Endothelial cell of coronary artery (primary cell): Measurements from ENCODE around the gene NDUFB10. TPM values are rescaled to one million over a fixed set of nuclear protein-coding genes. Genes with fewer than 3 reads are reported as not detected.

Experiments used
- total RNA-seq: library from RNA; depleted of rRNA; stranded (reverse); fragments of >200 nt; gene quantifications from 2 replicates; pipeline ENCODE4 v1.2.3, GENCODE V29; 2014

NDUFB10 gene
- 149 and 206 TPM in 2 replicates for total RNA-seq

GRCh38 chr16:1959269-1960039 is at the start of gene NDUFB10:
TSS of gene NDUFB10 (plus strand) at chr16:1959538. CDS start at chr16:1959625, 87 bp downstream.

DNA sequence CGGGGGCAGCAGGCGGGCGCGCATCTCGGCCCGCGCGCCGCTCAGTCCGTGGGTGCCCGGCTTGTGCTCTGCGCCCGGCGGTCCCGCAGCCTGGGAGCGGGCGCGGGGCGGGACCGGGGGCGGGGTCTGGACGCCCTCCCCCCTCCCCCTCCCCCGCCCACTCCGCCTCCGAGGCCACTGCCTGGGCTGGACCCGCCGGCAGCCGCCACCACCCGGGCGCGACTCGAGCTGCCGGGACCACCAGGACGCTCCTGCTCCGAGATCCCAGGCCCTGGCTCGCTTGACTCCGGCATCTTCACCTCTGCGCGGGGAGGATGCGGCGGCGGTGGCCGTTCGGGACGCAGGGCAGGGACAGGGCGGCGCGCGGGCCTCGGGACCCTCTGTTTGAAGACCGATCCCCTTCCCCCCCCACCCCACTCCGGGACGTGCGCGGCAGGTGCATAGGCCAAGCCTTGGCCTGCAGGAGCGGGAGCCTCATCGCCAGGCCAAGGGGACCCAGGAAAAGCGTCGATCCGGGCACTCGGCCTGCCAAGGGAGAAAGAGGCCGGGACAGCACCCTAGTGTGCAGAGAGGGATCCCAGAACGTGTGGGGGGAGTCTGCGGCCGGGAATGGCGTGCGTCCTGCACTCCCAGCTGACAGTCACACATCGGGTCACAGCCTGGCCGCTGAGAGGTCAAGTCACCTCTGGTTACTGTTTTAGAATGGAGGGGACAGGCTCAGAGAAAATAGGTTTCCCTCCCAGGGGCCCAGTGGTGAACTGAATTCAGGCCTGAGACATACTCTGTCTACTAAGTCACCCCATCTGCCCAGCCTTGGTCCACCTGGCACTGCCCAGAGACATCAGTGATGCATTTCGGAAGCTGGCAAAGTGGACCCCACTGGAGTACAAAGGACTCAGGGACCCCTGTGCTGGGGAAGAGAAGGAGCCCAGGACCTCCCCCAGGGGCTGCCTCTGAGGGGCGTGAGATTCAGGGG is 40.7 kb upstream of the NDUFB10 start, which contains the start of gene HS3ST6:
HS3ST6 (minus strand) TSS at position 65 of the 976 bp plus-strand sequence. CDS start 92 bp downstream, outside the sequence.

DNA sequence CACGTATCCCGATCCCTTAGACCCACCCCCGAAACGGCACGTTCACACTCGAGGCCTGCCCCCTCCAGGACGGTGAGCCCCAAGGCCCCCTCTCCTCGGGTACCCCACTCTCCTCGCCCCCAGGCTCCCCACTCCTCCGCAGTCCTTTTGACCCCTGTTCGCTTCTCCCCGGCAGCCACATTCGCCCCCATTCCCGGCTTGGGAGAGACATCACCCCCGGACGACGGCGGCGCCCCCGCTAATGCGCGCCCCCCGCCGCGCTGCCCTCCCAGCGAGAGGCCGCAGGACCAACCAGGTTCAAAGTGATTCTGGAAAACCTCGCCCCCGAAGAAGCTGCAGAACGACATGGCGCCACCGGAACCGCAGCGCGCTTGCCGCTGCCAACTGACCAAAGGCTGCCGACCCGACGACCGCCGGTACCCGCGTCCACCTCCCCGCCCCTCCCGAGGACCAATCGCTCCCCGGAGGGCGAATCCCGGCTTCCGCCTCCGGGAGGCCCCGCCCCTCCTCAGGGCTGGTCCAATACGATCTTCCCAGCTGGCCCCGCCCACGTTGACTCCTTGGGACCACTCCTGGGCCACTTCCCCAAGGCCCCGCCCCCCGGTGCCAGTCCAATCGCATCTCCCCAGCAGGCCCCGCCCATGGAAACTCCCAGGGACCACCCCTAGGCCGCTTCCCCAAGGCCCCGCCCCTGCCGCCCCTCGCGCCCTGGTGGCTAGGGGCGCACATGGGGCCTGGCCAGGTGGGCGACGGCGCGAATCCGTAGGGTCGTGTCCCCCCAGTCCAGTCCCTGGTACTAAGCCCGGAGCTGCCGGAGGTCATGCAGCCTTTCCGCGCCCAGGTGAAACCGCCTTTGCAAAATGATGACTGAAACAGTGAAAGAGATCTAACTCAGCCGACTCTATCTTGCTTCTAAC is 16.3 kb upstream of the NDUFB10 start, which contains the start of gene MSRB1:
MSRB1 (minus strand) TSS at position 390 of the 917 bp plus-strand sequence; CDS start at position 347, 43 bp downstream.

GRCh38 chr16:1964506-1965395 is 5.4 kb downstream of the NDUFB10 start, which contains the start of gene RPS2:
TSS of gene RPS2 (minus strand) at chr16:1964826. CDS start at chr16:1964625, 201 bp downstream.

GRCh38 chr16:1966460-1966859 is 7.1 kb downstream of the NDUFB10 start, which contains the start of gene RNF151:
TSS of gene RNF151 (plus strand) at chr16:1966856. CDS start at chr16:1966882, 26 bp downstream.

DNA sequence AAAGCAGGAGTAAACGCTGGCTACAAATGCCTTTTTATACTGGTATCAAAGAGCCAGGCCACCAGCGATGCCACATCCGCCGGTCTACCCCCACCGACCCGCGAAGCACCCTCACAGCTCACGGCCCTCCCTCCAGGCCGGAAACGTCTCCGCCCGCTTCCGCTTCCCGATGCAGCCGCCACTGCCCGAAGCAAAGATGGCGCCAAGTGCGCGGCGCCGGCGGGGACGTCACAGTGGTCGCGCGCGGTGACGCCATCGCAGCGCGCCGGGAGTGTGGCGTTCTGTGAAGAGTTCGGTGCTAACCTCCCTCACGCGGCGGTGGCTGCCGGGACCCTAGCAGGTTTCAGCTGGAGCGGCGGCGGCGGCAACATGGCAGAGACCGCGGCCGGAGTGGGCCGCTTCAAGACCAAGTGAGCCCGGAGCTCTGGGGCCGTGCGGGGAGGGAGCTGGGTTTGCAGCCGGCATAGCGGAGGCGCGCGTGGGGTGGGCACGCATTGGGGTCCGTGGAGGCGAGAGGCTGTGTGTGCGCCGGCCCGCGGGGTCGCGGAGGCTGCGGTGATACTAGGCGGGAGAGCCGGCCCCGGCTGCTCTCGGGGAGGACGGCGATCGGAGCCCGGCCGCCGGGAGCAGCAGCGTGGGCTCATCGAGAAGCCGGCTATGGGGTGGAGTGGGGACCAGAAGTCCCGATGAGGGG is 12.6 kb downstream of the NDUFB10 start, which contains the start of gene TBL3:
TBL3 (plus strand) TSS at position 258 of the 694 bp plus-strand sequence; CDS start at position 370, 112 bp downstream.

DNA sequence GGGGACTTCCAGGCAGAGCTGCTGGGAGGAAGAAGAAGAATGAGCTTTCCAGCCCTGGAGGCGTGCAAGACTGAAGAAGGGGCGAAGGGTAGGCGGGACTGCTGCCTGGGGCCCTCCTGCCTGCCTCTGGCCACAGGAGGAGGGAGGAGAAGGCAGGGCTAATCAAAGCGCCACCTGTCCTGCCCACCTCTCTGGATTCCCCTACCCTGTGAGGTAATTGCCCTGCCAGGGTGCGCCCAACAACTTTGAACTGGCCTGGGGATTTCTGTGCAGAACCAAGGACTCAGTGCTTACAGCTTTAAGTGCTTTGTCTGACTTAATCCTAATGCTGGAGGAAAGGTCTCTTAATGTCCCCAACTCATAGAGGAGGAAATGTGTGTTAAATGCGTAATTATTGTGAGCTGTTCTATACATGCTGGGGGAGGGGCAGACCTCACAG is 22.1 kb downstream of the NDUFB10 start, which contains the start of gene NOXO1:
NOXO1 (minus strand) TSS at position 72 of the 439 bp plus-strand sequence. CDS start 290 bp downstream, outside the sequence.

GRCh38 chr16:1983544-1984346 is 24.4 kb downstream of the NDUFB10 start, which contains the start of gene GFER:
TSS of gene GFER (plus strand) at chr16:1984193. CDS start at chr16:1984219, 26 bp downstream.

GRCh38 chr16:1989209-1990100 is 30.1 kb downstream of the NDUFB10 start, which contains the start of gene SYNGR3:
TSS of gene SYNGR3 (plus strand) at chr16:1989970. CDS start at chr16:1990103, 133 bp downstream.

GRCh38 chr16:2009791-2010510 is 50.6 kb downstream of the NDUFB10 start, which contains the start of gene ZNF598:
TSS of gene ZNF598 (minus strand) at chr16:2009821.

Other genes with a start within 250 kb of the NDUFB10 start
- 32.7 and 53.0 TPM in 2 replicates for gene NME3, start 188.0 kb upstream of the NDUFB10 start, total RNA-seq
- gene EME2, start 186.7 kb upstream of the NDUFB10 start, total RNA-seq = 4.7 and 11.7 TPM in 2 replicates
- gene MRPS34, start 186.4 kb upstream of the NDUFB10 start, total RNA-seq = 107 and 111 TPM in 2 replicates
- 38.5 and 53.4 TPM in 2 replicates for gene SPSB3, start 177.0 kb upstream of the NDUFB10 start, total RNA-seq
- gene NUBP2, start 176.6 kb upstream of the NDUFB10 start, total RNA-seq = 73.8 and 74.3 TPM in 2 replicates
- gene IGFALS, start 165.8 kb upstream of the NDUFB10 start, total RNA-seq = not detected in 2 replicates
- gene HAGH, start 132.7 kb upstream of the NDUFB10 start, total RNA-seq = 74.0 and 91.0 TPM in 2 replicates
- 132 and 143 TPM in 2 replicates for gene FAHD1, start 132.3 kb upstream of the NDUFB10 start, total RNA-seq
- under 0.01 TPM in 1 of 2 replicates, not detected in the other for gene MEIOB, start 87.4 kb upstream of the NDUFB10 start, total RNA-seq
- gene HS3ST6, start 41.1 kb upstream of the NDUFB10 start, total RNA-seq = not detected in 2 replicates
- 5.8 and 8.2 TPM in 2 replicates for gene MSRB1, start 16.3 kb upstream of the NDUFB10 start, total RNA-seq
- gene RPL3L, start 4.8 kb upstream of the NDUFB10 start, total RNA-seq = not detected in 2 replicates
- 3,397 and 3,624 TPM in 2 replicates for gene RPS2, start 5.3 kb downstream of the NDUFB10 start, total RNA-seq
- not detected in 2 replicates for gene RNF151, start 7.3 kb downstream of the NDUFB10 start, total RNA-seq
- gene TBL3, start 12.5 kb downstream of the NDUFB10 start, total RNA-seq = 45.6 and 49.4 TPM in 2 replicates
- not detected in 2 replicates for gene NOXO1, start 21.9 kb downstream of the NDUFB10 start, total RNA-seq
- 12.8 and 14.6 TPM in 2 replicates for gene GFER, start 24.7 kb downstream of the NDUFB10 start, total RNA-seq
- 2.0 and 2.9 TPM in 2 replicates for gene SYNGR3, start 30.4 kb downstream of the NDUFB10 start, total RNA-seq
- 17.7 and 23.6 TPM in 2 replicates for gene ZNF598, start 50.3 kb downstream of the NDUFB10 start, total RNA-seq
- gene NPW, start 60.2 kb downstream of the NDUFB10 start, total RNA-seq = 0.18 and 0.38 TPM in 2 replicates
- gene NHERF2, start 67.4 kb downstream of the NDUFB10 start, total RNA-seq = 63.8 and 66.9 TPM in 2 replicates
- gene NTHL1, start 88.3 kb downstream of the NDUFB10 start, total RNA-seq = 49.3 and 52.5 TPM in 2 replicates
- gene TSC2, start 88.4 kb downstream of the NDUFB10 start, total RNA-seq = 44.4 and 54.6 TPM in 2 replicates
- 38.1 and 102 TPM in 2 replicates for gene PKD1, start 176.4 kb downstream of the NDUFB10 start, total RNA-seq
- 0.75 and 1.3 TPM in 2 replicates for gene RAB26, start 189.1 kb downstream of the NDUFB10 start, total RNA-seq
- 88.0 and 89.5 TPM in 2 replicates for gene TRAF7, start 196.2 kb downstream of the NDUFB10 start, total RNA-seq
- 0.19 and 0.54 TPM in 2 replicates for gene CASKIN1, start 237.1 kb downstream of the NDUFB10 start, total RNA-seq
- 13.2 and 19.7 TPM in 2 replicates for gene MLST8, start 245.9 kb downstream of the NDUFB10 start, total RNA-seq